ENCODE results near the gene SLC16A5. TPM values are rescaled to one million over a fixed set of nuclear protein-coding genes. Genes with fewer than 3 reads are reported as not detected.

Gene SLC16A5
- total and polyA plus RNA-seq, 7 donors: 1.2 to 10.7 (median 5.6) TPM

DNA sequence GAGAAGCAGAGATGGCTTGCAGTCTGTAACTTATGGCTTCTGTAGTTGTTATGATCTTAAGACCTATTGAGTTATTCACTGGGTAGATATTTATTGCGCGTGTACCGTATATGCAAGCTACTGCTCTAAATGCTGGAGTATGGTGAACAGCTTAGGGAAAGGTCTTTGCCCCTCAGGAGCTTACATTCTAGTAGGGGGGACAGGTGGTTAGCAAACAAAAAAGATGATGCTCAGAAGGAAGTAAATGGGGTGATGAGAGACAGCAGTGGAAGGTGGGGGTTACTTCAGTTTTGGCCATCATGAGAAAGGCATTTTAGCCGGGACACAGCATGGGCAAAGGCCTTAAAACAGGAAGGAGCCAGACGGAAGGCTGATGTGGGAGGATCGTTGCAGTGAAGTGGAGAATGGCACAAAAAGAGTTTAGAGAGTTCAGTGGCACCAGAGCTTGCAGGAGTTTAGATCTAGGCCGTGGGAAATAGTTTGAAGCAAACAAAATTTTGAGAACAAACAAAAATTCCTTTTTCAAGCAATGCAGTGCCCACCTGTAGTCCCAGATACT, 24.1 kb downstream of the SLC16A5 start:
- Histone ChIP-seq H3K4me3 (no peak overlapping the region), H3K4me1 (peaks cover 7% of the 10 kb centered on the region), H3K27me3 (ENCODE audit: insufficient read depth in 3 of 3, low read length in 2 of 3) (no peaks in the 10 kb centered on the region), H3K27ac (no peak overlapping the region), H3K9me3 (no peaks in the 10 kb centered on the region), H3K36me3 (ENCODE audit: insufficient read depth in 1 of 2, low read depth in 1 of 2) (peaks cover 0 to 4% of the 10 kb centered on the region in 2 donors)
- TF ChIP-seq CTCF (IDR thresholded peaks at IDR 0.05): no peak
- intact Hi-C loops (cut with DNase I): loop anchor here in 1 of 2 donors (5.0 kb wide), 2 partner anchors 65 to 90 kb away; no protein-coding TSS in a partner anchor
- WGBS, 3 donors: 77 to 81% (median 79%) methylated on average over 7 of the region's 7 CpGs
- DNase-seq: no peak
- no peak for ATAC-seq

DNA sequence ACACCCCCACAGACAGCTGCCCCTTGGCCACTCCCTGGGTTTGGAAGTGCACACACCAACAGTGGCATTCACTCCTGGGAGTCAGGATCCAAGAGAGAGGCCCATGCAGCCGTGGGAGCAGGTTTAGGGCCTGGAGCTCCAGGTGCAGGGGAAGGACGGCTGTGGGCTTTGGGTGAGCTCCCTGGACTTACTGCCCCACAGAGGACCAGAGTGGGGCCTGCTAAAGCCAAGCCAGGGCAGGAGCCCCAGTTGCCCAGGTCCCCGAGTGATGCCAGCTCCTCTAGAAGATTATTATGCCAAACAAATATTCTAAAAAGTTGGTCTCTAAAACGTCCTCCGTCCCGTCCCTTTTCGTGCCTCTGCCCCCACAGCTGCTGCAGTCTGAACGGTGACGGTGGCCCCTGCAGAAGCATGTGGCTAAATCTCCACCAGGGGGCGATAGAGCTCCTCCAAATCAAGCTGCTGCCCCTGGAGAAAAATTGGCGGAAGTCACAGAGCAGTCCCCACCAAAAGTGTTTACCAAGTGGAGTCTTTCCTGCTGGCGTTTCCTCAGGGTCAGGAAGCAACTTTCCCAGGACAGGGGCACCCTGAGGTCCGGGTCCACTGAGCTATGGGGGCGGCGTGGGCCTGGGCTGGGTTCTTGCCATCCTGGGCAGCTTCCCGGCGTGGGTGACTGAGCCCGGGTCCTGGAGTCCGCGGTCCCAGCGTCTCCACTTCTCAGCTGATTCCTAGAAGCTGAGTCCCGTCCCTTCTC, 26.2 kb downstream of the SLC16A5 start:
- DNase-seq: peak; percentile 86 to 90
- Histone ChIP-seq H3K9me3 (no peaks in the 10 kb centered on the region), H3K4me3 (peak overlapping the region; percentile 71), H3K27ac (peak overlapping the region; percentile 77), H3K27me3 (ENCODE audit: insufficient read depth in 3 of 3, low read length in 2 of 3) (no peaks in the 10 kb centered on the region), H3K4me1 (peaks cover 7% of the 10 kb centered on the region), H3K36me3 (ENCODE audit: insufficient read depth in 1 of 2, low read depth in 1 of 2) (peaks cover 0 to 6% of the 10 kb centered on the region in 2 donors)
- peak; percentile 97 for TF ChIP-seq CTCF (IDR thresholded peaks at IDR 0.05)
- 1 to 4% (median 3%) methylated on average over 16 to 22 of the region's 22 CpGs for WGBS, 3 donors
- intact Hi-C loops (cut with DNase I): loop anchor here (1.0 to 5.0 kb wide), 5 partner anchors 17 to 88 kb away; partner anchors contain the start of gene NT5C (in 1 of the 2)
- peak; percentile 78 to 86 (median 82) for ATAC-seq

DNA sequence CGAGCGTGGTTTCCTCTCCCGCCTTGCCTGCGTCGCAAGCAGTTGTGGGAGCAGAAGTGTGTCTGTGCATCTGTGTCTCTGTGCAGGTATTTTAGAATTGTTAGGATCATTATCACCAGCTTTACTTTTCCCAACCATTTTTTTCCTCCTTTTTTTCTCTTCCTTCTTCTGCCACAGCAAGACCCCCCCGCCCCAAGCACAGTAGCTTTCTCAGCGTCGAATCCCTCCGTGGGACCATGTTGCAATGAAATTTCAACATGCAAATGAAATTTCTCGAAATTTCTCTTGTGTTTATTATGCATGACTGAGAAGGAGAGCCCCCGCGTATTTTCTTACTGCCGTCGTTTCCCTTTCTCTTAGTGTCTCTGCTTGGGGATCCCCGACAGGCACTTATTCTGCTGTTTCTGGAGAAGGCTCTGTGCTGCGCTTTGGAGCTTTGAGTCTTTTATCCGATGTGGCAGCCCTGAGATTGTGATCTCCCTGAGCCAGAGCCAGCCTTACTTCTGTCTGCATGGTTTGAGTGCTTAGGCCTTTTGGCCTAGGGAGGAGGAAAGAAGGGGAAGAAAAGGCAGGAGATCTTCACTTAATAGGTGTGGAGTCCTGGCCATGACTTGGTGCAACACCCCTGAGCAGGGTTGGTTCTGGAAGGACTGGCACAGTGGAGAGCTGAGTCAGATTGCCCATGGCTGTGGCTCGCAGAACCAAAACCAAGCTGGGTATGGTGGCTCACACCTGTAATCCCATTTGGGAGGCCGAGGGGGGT, 27.0 kb downstream of the SLC16A5 start:
- Histone ChIP-seq H3K9me3 (no peaks in the 10 kb centered on the region), H3K27me3 (ENCODE audit: insufficient read depth in 3 of 3, low read length in 2 of 3) (no peaks in the 10 kb centered on the region), H3K4me3 (peak overlapping the region; percentile 71), H3K27ac (peak overlapping the region; percentile 77), H3K36me3 (ENCODE audit: insufficient read depth in 1 of 2, low read depth in 1 of 2) (peaks cover 0 to 6% of the 10 kb centered on the region in 2 donors), H3K4me1 (peaks cover 7% of the 10 kb centered on the region)
- 37 to 50% (median 42%) methylated on average over 19 of the region's 19 CpGs for WGBS, 3 donors
- no peak for TF ChIP-seq CTCF (IDR thresholded peaks at IDR 0.05)
- no peak for ATAC-seq
- intact Hi-C loops (cut with DNase I): loop anchor here (1.0 to 5.0 kb wide), 5 partner anchors 17 to 88 kb away; partner anchors contain the start of gene NT5C (in 1 of the 2)
- DNase-seq: no peak

DNA sequence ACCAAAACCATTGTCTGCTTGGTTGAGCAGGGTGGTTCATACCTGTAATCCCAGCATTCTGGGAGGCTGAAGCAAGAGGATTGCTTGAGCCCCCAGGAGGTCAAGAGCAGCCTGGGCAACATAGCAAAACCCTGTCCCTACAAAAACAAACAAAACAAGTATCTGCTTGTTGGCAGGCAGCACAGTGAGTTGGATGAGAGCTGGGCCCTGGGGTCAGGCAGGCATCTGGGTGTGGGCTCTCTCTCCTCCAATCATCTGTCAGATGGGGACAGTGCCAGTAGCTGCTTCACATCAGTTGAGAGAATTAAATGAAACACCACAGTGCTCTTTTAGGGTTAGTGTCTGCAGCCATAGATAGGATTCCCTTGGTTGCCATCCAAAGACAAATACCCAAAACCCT, 27.8 kb downstream of the SLC16A5 start:
- DNase-seq (no peak), ATAC-seq (no peak)
- Histone ChIP-seq H3K27me3 (ENCODE audit: insufficient read depth in 3 of 3, low read length in 2 of 3) (no peaks in the 10 kb centered on the region), H3K27ac (no peak overlapping the region), H3K4me3 (no peak overlapping the region), H3K4me1 (peaks cover 4% of the 10 kb centered on the region), H3K36me3 (ENCODE audit: insufficient read depth in 1 of 2, low read depth in 1 of 2) (peaks cover 0 to 11% of the 10 kb centered on the region in 2 donors), H3K9me3 (no peaks in the 10 kb centered on the region)
- TF ChIP-seq CTCF (IDR thresholded peaks at IDR 0.05): no peak
- intact Hi-C loops (cut with DNase I): loop anchor here in 1 of 2 donors (2.0 kb wide), 2 partner anchors 57 to 85 kb away; no protein-coding TSS in a partner anchor
